Sigmoid colon (tissue), 3 donors: ENCODE measurements around the gene EMC7.

Experiments used
- POLR2A ChIP-seq, 2 donors: fragments of 450-650 bp; IDR thresholded peaks; one replicate each; pipeline ENCODE4 v1.6.1; 2016; ENCODE audit warnings: antibody characterized with exemption in 2 of 2, mild to moderate bottlenecking in 2 of 2, moderate library complexity in 2 of 2
- TF ChIP-seq, protein P1 (sequence below), 4 experiments: fragments of 450-650 bp in 3 of 4; fragments of 200-600 bp in 1 of 4; IDR thresholded peaks; one replicate each; pipeline ENCODE4 v1.5.1; 2016 to 2019; ENCODE audit warnings: antibody characterized with exemption in 4 of 4, mild to moderate bottlenecking in 3 of 4, moderate library complexity in 2 of 4

DNA sequence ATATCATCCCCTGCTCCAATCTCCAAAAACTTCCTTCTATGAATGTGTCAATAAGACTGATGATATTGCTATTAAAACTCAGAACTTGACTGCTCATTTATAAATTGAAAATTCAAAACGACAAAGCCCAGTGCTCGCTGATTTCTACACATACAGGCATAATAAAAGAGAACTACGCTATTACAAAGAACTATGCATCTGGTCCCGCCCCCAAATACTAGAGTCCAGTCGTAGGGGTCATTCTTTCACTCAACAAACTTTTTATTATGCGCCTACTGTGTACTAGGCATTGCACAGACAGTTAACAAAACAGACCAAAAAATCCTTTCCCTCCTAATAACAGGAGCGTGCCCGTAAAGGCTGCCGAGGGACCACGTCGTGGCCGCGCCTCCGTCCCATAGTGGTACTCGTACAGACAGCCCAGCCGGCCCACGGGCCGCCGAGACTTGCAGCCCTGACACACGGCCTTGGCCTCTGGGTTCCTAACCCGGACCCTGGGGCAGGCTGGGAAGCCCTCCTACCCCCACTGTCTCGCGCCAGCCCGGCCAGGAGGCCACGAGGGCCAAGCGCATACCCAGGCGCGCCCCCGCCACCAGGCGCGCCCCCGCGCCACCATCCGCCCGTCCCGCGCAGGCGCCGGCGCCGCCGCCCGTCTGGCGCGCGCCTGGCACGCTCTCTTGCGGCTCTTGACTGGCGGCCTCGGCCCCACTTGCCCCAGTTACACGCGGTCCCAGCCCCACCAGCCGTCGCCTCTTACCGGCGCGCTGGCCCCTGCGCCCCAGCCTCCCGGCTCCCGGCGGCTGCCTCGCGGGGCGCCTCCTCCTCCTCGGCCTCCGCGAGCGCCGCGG is 63.4 kb downstream of the EMC7 start:
- TF ChIP-seq, protein P1, sequence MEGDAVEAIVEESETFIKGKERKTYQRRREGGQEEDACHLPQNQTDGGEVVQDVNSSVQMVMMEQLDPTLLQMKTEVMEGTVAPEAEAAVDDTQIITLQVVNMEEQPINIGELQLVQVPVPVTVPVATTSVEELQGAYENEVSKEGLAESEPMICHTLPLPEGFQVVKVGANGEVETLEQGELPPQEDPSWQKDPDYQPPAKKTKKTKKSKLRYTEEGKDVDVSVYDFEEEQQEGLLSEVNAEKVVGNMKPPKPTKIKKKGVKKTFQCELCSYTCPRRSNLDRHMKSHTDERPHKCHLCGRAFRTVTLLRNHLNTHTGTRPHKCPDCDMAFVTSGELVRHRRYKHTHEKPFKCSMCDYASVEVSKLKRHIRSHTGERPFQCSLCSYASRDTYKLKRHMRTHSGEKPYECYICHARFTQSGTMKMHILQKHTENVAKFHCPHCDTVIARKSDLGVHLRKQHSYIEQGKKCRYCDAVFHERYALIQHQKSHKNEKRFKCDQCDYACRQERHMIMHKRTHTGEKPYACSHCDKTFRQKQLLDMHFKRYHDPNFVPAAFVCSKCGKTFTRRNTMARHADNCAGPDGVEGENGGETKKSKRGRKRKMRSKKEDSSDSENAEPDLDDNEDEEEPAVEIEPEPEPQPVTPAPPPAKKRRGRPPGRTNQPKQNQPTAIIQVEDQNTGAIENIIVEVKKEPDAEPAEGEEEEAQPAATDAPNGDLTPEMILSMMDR (IDR thresholded peaks at IDR 0.05) = no peak
- TF ChIP-seq POLR2A (IDR thresholded peaks at IDR 0.05) = no peak
